Neuronal stem cell (in vitro differentiated cells): ENCODE results near the gene SHROOM4.

ENCODE experiments used
- DNase-seq: peaks from one replicate; pipeline ENCODE4 v3.0.0-alpha.2; 2013; ENCODE audit warnings: low spot score
- H2AFZ ChIP-seq: one replicate; pipeline ENCODE4 v1.6.1; 2013; ENCODE audit warnings: mild to moderate bottlenecking, low read length, inconsistent platforms
- H2AK5ac ChIP-seq: 2 replicates; pipeline ENCODE4 v1.6.1; 2013; ENCODE audit warnings: low read depth, mild to moderate bottlenecking, inconsistent platforms, low read length, moderate library complexity, mixed read lengths
- H2BK120ac ChIP-seq: 2 replicates; pipeline ENCODE4 v1.6.1; 2013; ENCODE audit warnings: low read depth, mild to moderate bottlenecking, inconsistent platforms, low read length, moderate library complexity, mixed read lengths
- H2BK12ac ChIP-seq: one replicate; pipeline ENCODE4 v1.6.1; 2013; ENCODE audit warnings: low read length, inconsistent platforms
- H2BK15ac ChIP-seq: 2 replicates; pipeline ENCODE4 v1.6.1; 2013; ENCODE audit warnings: mild to moderate bottlenecking, low read length, inconsistent platforms, mixed read lengths
- H2BK5ac ChIP-seq: one replicate; pipeline ENCODE4 v1.6.1; 2013; ENCODE audit warnings: inconsistent platforms, mild to moderate bottlenecking, low read length, moderate library complexity
- H3K14ac ChIP-seq: one replicate; pipeline ENCODE4 v1.6.1; 2013; ENCODE audit warnings: low read length, inconsistent platforms
- H3K18ac ChIP-seq: 2 replicates; pipeline ENCODE4 v1.6.1; 2013; ENCODE audit warnings: low read length, inconsistent platforms
- H3K23ac ChIP-seq: 2 replicates; pipeline ENCODE4 v1.6.1; 2013; ENCODE audit warnings: low read depth, mild to moderate bottlenecking, mixed read lengths, low read length, inconsistent platforms; ENCODE audit not compliant: poor library complexity
- H3K27ac ChIP-seq: replicated peaks from 3 replicates; pipeline ENCODE4 v1.5.1; 2013; ENCODE audit warnings: low read length, inconsistent platforms
- H3K27me3 ChIP-seq, 3 experiments: 2 replicates each; pipeline ENCODE4 v1.6.1; 2013; ENCODE audit warnings: low read length in 3 of 3, mild to moderate bottlenecking in 2 of 3, inconsistent platforms in 1 of 3, low read depth in 1 of 3, mixed read lengths in 1 of 3, moderate library complexity in 1 of 3; ENCODE audit not compliant: control insufficient read depth in 3 of 3, insufficient read depth in 3 of 3
- H3K36me3 ChIP-seq, 2 donors: replicated peaks in 1 of 2; 2 replicates each; pipeline ENCODE4 v1.6.1; 2013; ENCODE audit warnings: low read length in 2 of 2; ENCODE audit not compliant: control insufficient read depth in 2 of 2, insufficient read depth in 2 of 2
- H3K4ac ChIP-seq: 2 replicates; pipeline ENCODE4 v1.6.1; 2013; ENCODE audit warnings: inconsistent platforms, mild to moderate bottlenecking, low read length, moderate library complexity
- H3K4me1 ChIP-seq, 2 donors: 1 replicate in 1 of 2; 2 replicates in 1 of 2; pipeline ENCODE4 v1.6.1; 2013; ENCODE audit warnings: low read length in 2 of 2, low read depth in 1 of 2; ENCODE audit not compliant: control insufficient read depth in 2 of 2, insufficient read depth in 1 of 2
- H3K4me2 ChIP-seq: one replicate; pipeline ENCODE4 v1.6.1; 2013; ENCODE audit warnings: mild to moderate bottlenecking, low read length, inconsistent platforms; ENCODE audit not compliant: insufficient read depth, poor library complexity, severe bottlenecking
- H3K4me3 ChIP-seq, 2 donors: 2 replicates each; pipeline ENCODE4 v1.5.1; 2013; ENCODE audit warnings: low read length in 2 of 2, mild to moderate bottlenecking in 2 of 2, inconsistent platforms in 1 of 2, moderate library complexity in 1 of 2
- H3K79me1 ChIP-seq: one replicate; pipeline ENCODE4 v1.6.1; 2013; ENCODE audit warnings: low read depth, mild to moderate bottlenecking, inconsistent platforms, low read length, moderate library complexity
- H3K9ac ChIP-seq: one replicate; pipeline ENCODE4 v1.6.1; 2013; ENCODE audit warnings: mild to moderate bottlenecking, low read depth, low read length, inconsistent platforms; ENCODE audit not compliant: poor library complexity
- H3K9me3 ChIP-seq, 2 donors: replicated peaks in 1 of 2; 2 replicates each; pipeline versions ENCODE3 to v1.6.1; 2013; ENCODE audit warnings: low read length in 2 of 2, mild to moderate bottlenecking in 2 of 2, inconsistent platforms in 1 of 2, low read depth in 1 of 2, mixed read lengths in 1 of 2, moderate library complexity in 1 of 2; ENCODE audit not compliant: control insufficient read depth in 2 of 2, insufficient read depth in 1 of 2
- H4K8ac ChIP-seq: one replicate; pipeline ENCODE4 v1.6.1; 2013; ENCODE audit warnings: low read depth, mild to moderate bottlenecking, inconsistent platforms, low read length, moderate library complexity
- H4K91ac ChIP-seq: one replicate; pipeline ENCODE4 v1.6.1; 2013; ENCODE audit warnings: low read length, low read depth, mild to moderate bottlenecking, inconsistent platforms; ENCODE audit not compliant: poor library complexity
- WGBS, 2 donors: extraction: QIAGEN DNeasy Blood & Tissue Kit; methylation state at CpG; one replicate each; pipeline ENCODE4 v1.1.7; 2013; ENCODE audit warnings: missing lambda C conversion rate in 2 of 2, mixed read lengths in 1 of 2; ENCODE audit not compliant: insufficient read length in 2 of 2, insufficient replicate concordance in 1 of 2; ENCODE audit errors: extremely low coverage in 2 of 2; 5-methylcytosine and 5-hydroxymethylcytosine counted together

SHROOM4 gene

DNA sequence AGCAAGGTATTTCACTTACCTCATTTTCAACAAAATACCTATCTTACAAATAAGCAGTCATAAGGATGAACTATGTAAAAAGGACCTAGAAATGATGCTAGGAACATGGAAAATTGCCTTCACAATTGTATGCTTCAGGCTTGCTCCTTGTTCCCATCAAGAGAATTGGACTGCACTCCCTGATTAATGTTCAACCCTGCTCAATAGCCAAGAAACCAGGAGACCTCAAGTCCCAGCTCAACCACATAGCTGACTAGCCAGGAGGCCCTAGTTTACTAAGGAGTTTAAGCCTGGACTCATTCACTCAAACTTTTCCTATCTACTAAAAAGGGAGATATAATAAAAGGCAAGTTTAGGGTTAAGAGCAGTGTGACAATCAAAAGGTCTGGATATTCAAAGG lies 196.8 kb downstream of the SHROOM4 start:
- Histone ChIP-seq H2AK5ac (no peak overlapping the region), H3K36me3 (no peaks in the 10 kb centered on the region), H3K9me3 (no peaks in the 10 kb centered on the region), H3K27me3 (peaks cover 0 to 3% (median 0%) of the 10 kb centered on the region in 3 experiments), H3K4me2 (no peak overlapping the region), H3K79me1 (no peaks in the 10 kb centered on the region), H4K8ac (no peak overlapping the region), H2BK15ac (no peak overlapping the region), H2AFZ (no peak overlapping the region), H3K4ac (no peak overlapping the region), H2BK5ac (no peak overlapping the region), H3K14ac (no peak overlapping the region), H2BK120ac (no peak overlapping the region), H3K9ac (no peak overlapping the region), H4K91ac (no peak overlapping the region), H3K4me3 (no peak overlapping the region), H3K27ac (no peak overlapping the region), H2BK12ac (no peak overlapping the region), H3K23ac (no peak overlapping the region), H3K18ac (no peak overlapping the region), H3K4me1 (no peaks in the 10 kb centered on the region)
- DNase-seq, result no peak

DNA sequence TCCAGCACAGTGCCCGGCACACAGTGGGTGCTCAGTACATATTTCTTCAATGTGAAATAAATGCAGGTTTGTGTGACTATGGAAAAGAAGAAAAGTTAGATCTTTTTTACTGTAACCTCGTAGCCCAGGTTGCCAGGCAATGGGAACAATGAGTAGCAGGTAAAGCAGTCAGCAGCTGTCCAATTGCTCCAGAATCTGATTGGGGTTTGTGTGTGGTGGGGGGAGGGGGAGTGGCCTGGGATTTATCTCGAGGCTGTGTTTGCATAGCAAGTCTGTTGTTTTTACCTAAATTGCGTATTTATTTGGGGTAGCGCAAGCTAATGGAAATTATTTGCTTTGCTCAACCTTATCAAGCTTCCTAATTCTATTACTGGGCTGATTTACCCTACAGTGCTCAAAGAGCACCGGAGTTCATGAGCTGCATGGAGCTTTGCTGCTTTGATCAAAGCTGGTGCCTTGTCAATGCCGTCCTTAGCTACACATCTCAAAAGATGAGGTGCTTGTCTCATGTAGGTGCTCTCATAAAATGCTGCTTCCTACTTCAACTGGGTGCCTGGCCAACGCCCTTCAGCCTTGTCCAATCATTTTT lies 198.3 kb downstream of the SHROOM4 start:
- Histone ChIP-seq H3K27me3 (peaks cover 0 to 3% (median 0%) of the 10 kb centered on the region in 3 experiments), H3K36me3 (no peaks in the 10 kb centered on the region)

DNA sequence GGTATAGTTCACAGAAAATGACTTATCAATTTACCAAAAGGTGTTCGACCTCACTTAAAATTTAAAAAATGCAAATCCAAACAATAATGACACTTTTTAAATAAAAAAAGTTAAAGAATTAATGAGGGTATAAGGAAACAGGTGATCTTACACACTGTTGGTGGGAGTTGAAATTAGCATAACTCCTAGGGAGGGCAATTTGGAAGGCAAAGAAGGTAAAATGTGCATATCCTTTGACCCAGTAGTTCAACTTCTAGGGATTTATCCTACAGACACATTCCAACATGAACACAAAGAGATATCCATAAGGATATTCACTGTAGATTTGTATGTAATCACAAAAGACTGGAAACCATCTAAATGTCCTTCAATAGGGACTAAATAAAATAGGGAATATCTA lies 199.5 kb downstream of the SHROOM4 start:
- Histone ChIP-seq H3K23ac (no peak overlapping the region), H2AK5ac (no peak overlapping the region), H3K79me1 (no peaks in the 10 kb centered on the region), H2BK120ac (no peak overlapping the region), H3K4ac (no peak overlapping the region), H3K18ac (no peak overlapping the region), H3K4me3 (no peak overlapping the region), H3K9me3 (no peaks in the 10 kb centered on the region), H3K4me1 (no peaks in the 10 kb centered on the region), H4K91ac (no peak overlapping the region), H4K8ac (no peak overlapping the region), H2BK15ac (no peak overlapping the region), H3K14ac (no peak overlapping the region), H2AFZ (no peak overlapping the region), H3K4me2 (no peak overlapping the region), H3K27ac (no peak overlapping the region), H3K36me3 (no peaks in the 10 kb centered on the region), H2BK12ac (no peak overlapping the region), H2BK5ac (no peak overlapping the region), H3K9ac (no peak overlapping the region), H3K27me3 (peaks cover 0 to 1% (median 0%) of the 10 kb centered on the region in 3 experiments)
- WGBS, 2 donors, result no CpG with 5 or more reads among the region's 1 CpG
- DNase-seq, result no peak

More for the DNA sequence above, 198.3 kb downstream of the SHROOM4 start:
- H3K9ac ChIP-seq, result no peak overlapping the region
- no peak overlapping the region for H3K4me2 ChIP-seq
- no peak overlapping the region for H3K4ac ChIP-seq
- no peaks in the 10 kb centered on the region for H3K4me1 ChIP-seq
- no peak overlapping the region for H2BK12ac ChIP-seq
- no peak overlapping the region for H3K14ac ChIP-seq
- H2AFZ ChIP-seq, result no peak overlapping the region
- H3K79me1 ChIP-seq, result no peaks in the 10 kb centered on the region
- no peak overlapping the region for H2AK5ac ChIP-seq
- H2BK5ac ChIP-seq, result no peak overlapping the region
- WGBS, 2 donors, result no CpG with 5 or more reads among the region's 8 CpGs
- no peak overlapping the region for H2BK15ac ChIP-seq
- no peak overlapping the region for H3K23ac ChIP-seq
- H3K27ac ChIP-seq, result no peak overlapping the region
- H3K9me3 ChIP-seq, result no peaks in the 10 kb centered on the region
- no peak overlapping the region for H3K4me3 ChIP-seq
- no peak overlapping the region for H4K91ac ChIP-seq
- H3K18ac ChIP-seq, result no peak overlapping the region
- no peak overlapping the region for H4K8ac ChIP-seq
- DNase-seq, result no peak
- no peak overlapping the region for H2BK120ac ChIP-seq

DNA sequence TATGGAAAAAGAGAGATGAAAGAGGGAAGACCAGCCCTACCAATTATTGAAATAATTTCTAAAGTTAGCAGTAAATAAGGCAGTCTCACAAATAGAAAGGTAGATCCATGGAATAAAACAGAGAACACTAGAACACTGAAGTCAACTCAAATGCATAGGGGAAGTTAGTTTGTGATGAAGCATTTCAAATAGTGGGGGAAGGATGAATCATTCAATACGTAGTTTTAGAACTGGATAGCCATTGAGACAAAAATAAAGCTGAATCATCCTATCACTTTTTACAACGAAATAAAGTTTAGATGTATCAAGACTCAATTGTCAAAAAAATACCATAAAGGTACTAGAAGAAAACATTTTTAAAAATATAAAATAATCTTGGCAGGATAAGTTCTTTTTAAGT lies 200.1 kb downstream of the SHROOM4 start:
- no peaks in the 10 kb centered on the region for H3K36me3 ChIP-seq
- H3K23ac ChIP-seq, result no peak overlapping the region
- H3K9me3 ChIP-seq, result no peaks in the 10 kb centered on the region
- H3K4me1 ChIP-seq, result no peaks in the 10 kb centered on the region
- H2BK12ac ChIP-seq, result no peak overlapping the region
- H3K4me3 ChIP-seq, result no peak overlapping the region
- H2AFZ ChIP-seq, result no peak overlapping the region
- DNase-seq, result no peak
- H2BK5ac ChIP-seq, result no peak overlapping the region
- H3K4me2 ChIP-seq, result no peak overlapping the region
- no peaks in the 10 kb centered on the region for H3K79me1 ChIP-seq
- no peak overlapping the region for H2AK5ac ChIP-seq
- H3K14ac ChIP-seq, result no peak overlapping the region
- no peak overlapping the region for H4K91ac ChIP-seq
- H3K4ac ChIP-seq, result no peak overlapping the region
- H2BK15ac ChIP-seq, result no peak overlapping the region
- no peak overlapping the region for H3K18ac ChIP-seq
- H3K27ac ChIP-seq, result no peak overlapping the region
- H2BK120ac ChIP-seq, result no peak overlapping the region
- H3K9ac ChIP-seq, result no peak overlapping the region
- H4K8ac ChIP-seq, result no peak overlapping the region
- no CpG with 5 or more reads among the region's 2 CpGs for WGBS, 2 donors
- H3K27me3 ChIP-seq, result no peaks in the 10 kb centered on the region
